Non-pigmented ciliary epithelial cell (primary cell): ENCODE results near the gene EHMT1.
"Not testable (repeated sequence)": the region's sequence is repeated elsewhere in the genome, so short reads cannot be mapped to it uniquely, and the experiment has no call there.

Experiments used
- DNase-seq: peaks from one replicate; pipeline ENCODE4 v3.0.0-alpha.2; 2010; ENCODE audit warnings: low read depth

Gene EHMT1

GRCh38 chr9:137590469-137591383 is 28.1 kb upstream of the EHMT1 start, which contains the start of gene ZMYND19:
Gene ZMYND19, minus strand, starts transcription at chr9:137590512. Its CDS starts 249 bp downstream, at chr9:137590263.
- no peak for DNase-seq

GRCh38 chr9:137592767-137593166 is 26.0 kb upstream of the EHMT1 start:
- no peak for DNase-seq

- no peak for DNase-seq
These were observed 25.6 kb upstream of the EHMT1 start for GRCh38 chr9:137593176-137593575.

GRCh38 chr9:137596577-137596976 is 22.2 kb upstream of the EHMT1 start:
- not testable (repeated sequence) for DNase-seq

GRCh38 chr9:137598943-137599342 is 19.9 kb upstream of the EHMT1 start:
- DNase-seq = no peak

GRCh38 chr9:137602661-137603060 is 16.1 kb upstream of the EHMT1 start:
- no peak for DNase-seq

- DNase-seq = no peak
These were observed 14.9 kb upstream of the EHMT1 start for GRCh38 chr9:137603879-137604278.

GRCh38 chr9:137604345-137605086 is 14.3 kb upstream of the EHMT1 start:
- no peak for DNase-seq

GRCh38 chr9:137605121-137606004 is 13.4 kb upstream of the EHMT1 start, which contains the start of gene ARRDC1:
Gene ARRDC1, plus strand, starts transcription at chr9:137605686. Its CDS starts 32 bp downstream, at chr9:137605718.
- no peak for DNase-seq

- DNase-seq = no peak
These were observed 12.7 kb upstream of the EHMT1 start for GRCh38 chr9:137606005-137606621.

GRCh38 chr9:137606734-137607138 is 12.1 kb upstream of the EHMT1 start:
- DNase-seq = no peak

- DNase-seq = no peak
These were observed 11.5 kb upstream of the EHMT1 start for GRCh38 chr9:137607141-137607857.

GRCh38 chr9:137610944-137611343 is 7.9 kb upstream of the EHMT1 start:
- no peak for DNase-seq

- DNase-seq = no peak
These were observed 6.9 kb upstream of the EHMT1 start for GRCh38 chr9:137611623-137612609.

GRCh38 chr9:137612741-137613142 is 6.1 kb upstream of the EHMT1 start:
- DNase-seq = no peak

- DNase-seq = no peak
These were observed 5.5 kb upstream of the EHMT1 start for GRCh38 chr9:137613259-137613658.

GRCh38 chr9:137613738-137614523 is 4.9 kb upstream of the EHMT1 start:
- no peak for DNase-seq

GRCh38 chr9:137614631-137615386 is 4.0 kb upstream of the EHMT1 start:
- no peak for DNase-seq
